ENCODE data around the gene GSTO2. TPM values are rescaled to one million over a fixed set of nuclear protein-coding genes. Genes with fewer than 3 reads are reported as not detected.

The GSTO2 gene
- total and polyA plus RNA-seq, 11 donors = 0.46 to 1.9 (median 0.88) TPM

- H3K4me3 ChIP-seq = no peak overlapping the region
- H3K4me1 ChIP-seq = peaks cover 12 to 94% (median 55%) of the 10 kb centered on the region in 12 donors
- H3K36me3 ChIP-seq = peaks cover 7 to 68% (median 39%) of the 10 kb centered on the region in 9 donors
- H3K27me3 ChIP-seq = no peaks in the 10 kb centered on the region
- no peaks in the 10 kb centered on the region for H3K9me3 ChIP-seq
- TF ChIP-seq CTCF (IDR thresholded peaks at IDR 0.05) (no peak), POLR2A (IDR thresholded peaks at IDR 0.05) (no peak)
- DNase-seq (no peak), ATAC-seq (no peak)
- WGBS, 4 donors = 77 to 87% (median 83%) methylated on average over 5 of the region's 5 CpGs
- intact Hi-C loops (cut with DNase I) = loop anchor here in 2 of 10 donors (2.0 kb wide), 2 partner anchors 16 to 28 kb away; partner anchors contain the start of gene ITPRIP (in 1 of the 2)
- peak overlapping the region in 11 of 12 donors; percentile 76 to 98 (median 91) for H3K27ac ChIP-seq
These were observed 42.3 kb downstream of the GSTO2 start for GRCh38 chr10:104311184-104311720.

GRCh38 chr10:104314591-104315485 lies 45.9 kb downstream of the GSTO2 start:
- no peaks in the 10 kb centered on the region for H3K9me3 ChIP-seq
- TF ChIP-seq CTCF (IDR thresholded peaks at IDR 0.05) (no peak), POLR2A (IDR thresholded peaks at IDR 0.05) (no peak)
- intact Hi-C loops (cut with DNase I) = no loop called here
- no peak overlapping the region for H3K4me3 ChIP-seq
- ATAC-seq (no peak), DNase-seq (no peak)
- peaks cover 7 to 79% (median 39%) of the 10 kb centered on the region in 9 donors for H3K36me3 ChIP-seq
- no peaks in the 10 kb centered on the region for H3K27me3 ChIP-seq
- peak overlapping the region in 3 of 12 donors; percentile 7 to 18 (median 15) for H3K27ac ChIP-seq
- peaks cover 24 to 94% (median 76%) of the 10 kb centered on the region in 12 donors for H3K4me1 ChIP-seq
- 79 to 84% (median 80%) methylated on average over 17 to 43 of the region's 43 CpGs for WGBS, 4 donors

GRCh38 chr10:104315486-104315921 lies 46.5 kb downstream of the GSTO2 start:
- Histone ChIP-seq H3K4me3 (no peak overlapping the region), H3K4me1 (peaks cover 25 to 94% (median 77%) of the 10 kb centered on the region in 12 donors), H3K27ac (no peak overlapping the region), H3K27me3 (no peaks in the 10 kb centered on the region), H3K9me3 (no peaks in the 10 kb centered on the region), H3K36me3 (peaks cover 7 to 73% (median 39%) of the 10 kb centered on the region in 9 donors)
- WGBS, 4 donors = 95 to 99% (median 97%) methylated on average over 8 to 22 of the region's 22 CpGs
- DNase-seq (no peak), ATAC-seq (no peak)
- no peak for TF ChIP-seq POLR2A (IDR thresholded peaks at IDR 0.05)
- no peak for TF ChIP-seq CTCF (IDR thresholded peaks at IDR 0.05)
- intact Hi-C loops (cut with DNase I) = no loop called here
